GM12864 (cell line): ENCODE results near the gene MED10.

Experiments used
- DNase-seq: peaks from one replicate; pipeline ENCODE4 v3.0.0-alpha.2; 2011; ENCODE audit warnings: low read depth
- H3K4me3 ChIP-seq: 2 replicates; pipeline ENCODE4 v1.5.1; 2011; ENCODE audit warnings: mild to moderate bottlenecking, low read depth, low read length, control low read depth
- CTCF ChIP-seq: IDR thresholded peaks from 2 replicates; pipeline ENCODE4 v1.5.1; 2011; ENCODE audit warnings: low read depth, mild to moderate bottlenecking, moderate library complexity, low read length, control low read depth, inconsistent platforms; ENCODE audit errors: missing control alignments

Gene MED10

DNA sequence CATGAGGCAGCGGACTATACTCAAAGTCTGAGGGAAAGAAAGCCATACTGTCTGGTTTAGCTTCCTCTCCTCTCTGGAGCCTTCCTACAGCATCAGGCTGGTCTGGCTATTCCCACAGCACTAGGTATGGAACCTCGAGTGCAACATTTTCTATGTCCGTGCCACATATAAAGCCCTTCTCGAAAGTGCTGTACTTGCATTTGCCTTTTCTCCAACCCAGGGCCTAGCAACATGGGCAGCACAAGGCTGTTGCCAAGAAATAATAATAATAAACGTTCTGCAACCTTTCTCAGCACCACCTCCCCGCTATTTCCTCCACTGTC, 804 bp downstream of the MED10 start:
- H3K4me3 ChIP-seq: peak overlapping the region; percentile 86
- TF ChIP-seq CTCF: no peak
- no peak for DNase-seq

DNA sequence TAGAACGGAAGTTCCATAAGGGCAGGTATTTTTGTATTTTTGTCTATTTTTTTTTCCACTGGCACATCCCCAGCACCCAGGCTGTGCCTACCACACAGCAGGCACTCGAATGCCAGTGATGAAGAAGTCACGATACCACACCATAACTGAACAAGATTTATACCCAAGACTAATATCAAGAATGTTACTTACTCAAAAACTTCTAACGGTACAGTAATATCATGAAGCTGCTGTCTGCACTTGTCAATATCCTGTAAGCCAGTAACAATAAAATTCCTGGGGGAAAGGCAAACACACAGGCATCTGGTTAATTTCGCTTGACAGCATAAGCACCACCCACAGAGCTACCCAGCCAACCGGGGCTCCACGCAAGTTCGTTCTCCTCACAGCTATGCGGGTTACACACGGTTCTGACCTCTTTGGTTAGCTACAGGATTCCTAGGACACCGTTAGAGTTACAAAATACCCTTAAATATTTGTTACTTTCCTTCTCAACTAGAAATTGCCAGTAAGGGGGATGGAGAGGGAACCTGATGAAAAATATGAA, 1.3 kb downstream of the MED10 start:
- peak overlapping the region; percentile 86 for H3K4me3 ChIP-seq
- DNase-seq: no peak
- TF ChIP-seq CTCF: no peak

- no peak overlapping the region for H3K4me3 ChIP-seq
- TF ChIP-seq CTCF: no peak
- no peak for DNase-seq
Measured at GRCh38 chr5:6373081-6373846, 5.1 kb downstream of the MED10 start.

DNA sequence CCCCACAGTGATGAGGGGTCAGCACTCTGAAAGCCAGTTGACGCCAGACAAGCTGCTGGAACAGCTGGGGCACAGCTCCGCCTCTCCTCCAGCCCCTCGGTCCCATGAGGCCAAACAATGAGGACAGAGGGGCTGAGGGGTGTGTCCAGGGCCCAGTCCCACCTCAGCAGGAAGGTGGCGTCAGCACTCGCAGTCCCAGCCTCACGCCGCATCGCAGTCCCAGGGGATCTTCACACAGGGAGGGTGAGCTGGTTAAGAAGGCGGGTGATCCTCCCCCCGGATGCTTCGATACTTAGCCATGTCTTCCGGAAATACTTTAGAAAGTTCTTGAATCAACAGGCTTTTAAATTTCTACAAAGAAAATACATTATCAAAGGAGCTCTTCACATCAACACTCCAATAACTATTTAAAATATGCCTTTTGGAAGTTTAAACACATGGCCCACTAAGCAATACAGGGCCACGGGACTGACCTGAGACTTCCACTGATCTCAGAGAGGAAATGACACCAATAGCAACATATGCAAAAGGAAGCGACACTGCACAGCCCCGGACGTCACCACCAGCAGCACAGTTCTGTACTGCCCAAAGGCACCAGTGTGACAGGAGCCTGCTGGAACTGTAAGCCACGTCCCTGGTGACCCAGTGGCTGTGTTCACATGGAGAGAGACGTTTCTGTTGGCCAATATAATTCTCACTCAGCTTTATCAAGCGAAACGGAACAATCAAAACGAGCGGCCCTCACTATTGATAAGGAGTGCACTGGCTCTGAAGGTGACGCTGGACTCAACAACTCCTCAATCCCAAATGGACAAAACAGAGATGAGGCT, 5.9 kb downstream of the MED10 start:
- no peak for DNase-seq
- TF ChIP-seq CTCF: no peak
- H3K4me3 ChIP-seq: no peak overlapping the region

DNA sequence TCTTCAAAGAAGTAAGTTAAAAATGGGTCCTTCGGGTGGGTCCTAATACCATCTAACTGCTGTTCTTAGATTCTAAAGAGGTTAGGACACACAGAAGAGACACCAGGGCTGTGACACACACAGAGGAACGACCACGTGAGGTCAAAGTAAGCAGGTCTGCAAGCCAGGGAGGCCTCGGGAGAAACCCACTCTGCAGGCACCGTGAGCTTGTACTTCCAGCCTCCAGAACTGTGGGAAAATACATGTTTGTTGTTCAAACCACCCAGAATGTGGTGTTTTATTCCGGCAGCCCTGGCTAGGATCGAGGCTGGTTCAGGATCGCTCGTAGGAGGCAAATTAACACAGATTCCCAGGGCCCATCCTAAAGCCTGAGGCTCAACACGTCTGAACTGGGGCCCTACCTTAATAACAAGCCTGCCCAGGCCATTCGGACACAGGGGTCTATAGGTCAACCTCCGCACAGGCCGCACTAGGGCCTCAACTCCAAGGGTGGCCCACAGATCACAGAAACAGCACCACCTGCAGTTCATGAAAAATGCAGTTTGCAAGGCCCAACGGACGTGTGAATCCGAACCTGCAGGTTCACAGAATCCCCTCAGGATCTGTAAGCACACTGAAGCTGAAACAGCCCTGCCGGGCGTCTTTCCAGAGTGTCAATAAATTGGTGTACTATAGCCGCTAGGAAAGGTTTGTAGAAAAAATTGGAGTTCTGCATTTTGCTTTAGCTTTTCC, 7.1 kb downstream of the MED10 start:
- DNase-seq: no peak
- TF ChIP-seq CTCF: no peak
- no peak overlapping the region for H3K4me3 ChIP-seq

DNA sequence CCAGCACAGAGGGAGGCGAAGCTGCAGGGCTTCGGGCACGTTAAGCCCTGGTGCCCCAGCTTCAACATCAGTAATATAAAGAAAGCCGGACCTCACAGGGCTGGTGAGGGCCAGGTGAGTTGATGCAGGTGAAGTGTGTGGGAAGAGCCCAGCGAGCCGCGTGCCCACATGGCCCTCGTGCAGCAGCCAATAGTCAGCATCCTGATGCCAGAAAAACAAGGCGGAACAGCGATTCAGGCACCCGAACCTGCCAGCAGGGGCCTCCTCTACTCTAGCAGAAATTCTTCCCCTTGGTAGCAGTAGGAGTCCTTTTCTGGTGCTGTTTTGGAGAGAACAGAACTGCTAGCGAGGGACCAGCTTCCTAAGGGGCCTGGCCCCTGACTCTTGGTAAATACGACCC, 7.8 kb downstream of the MED10 start:
- no peak for TF ChIP-seq CTCF
- DNase-seq: no peak
- H3K4me3 ChIP-seq: no peak overlapping the region
